PC-9 (cell line): ENCODE results near the gene CKAP2. TPM values are rescaled to one million over a fixed set of nuclear protein-coding genes. Genes with fewer than 3 reads are reported as not detected.
A peak's percentile ranks its signal among the peaks of the same experiment; 100 is the strongest.

Experiments used
- BruUV-seq: library from RNA; stranded (reverse); fragments of 400-500 nt; replicated peaks from 2 replicates; lab custom pipeline; 2021; lab: Mats Ljungman, UMichigan
- CTCF ChIA-PET: fragments of 300-600 bp; sonication (Branson Sonifier 250); formaldehyde crosslinking; loops from one replicate; lab custom pipeline; 2022; ENCODE audit warnings: antibody characterized with exemption; lab: Charles Lee
- POLR2A ChIA-PET: fragments of 300-600 bp; sonication (Branson Sonifier 250); formaldehyde crosslinking; loops from one replicate; lab custom pipeline; 2022; ENCODE audit warnings: antibody characterized with exemption; ENCODE audit not compliant: unreplicated experiment; lab: Charles Lee
- DNase-seq, 2 experiments: peaks; one replicate each; pipeline versions ENCODE4 v3.0.0 to v3.0.0-alpha.2; 2015 to 2022; ENCODE audit warnings: mixed read lengths in 1 of 2
- H2AFZ ChIP-seq: fragments of 200-600 bp; sonication (generic); 2 replicates; pipeline ENCODE4 v1.8.1; 2017; ENCODE audit warnings: antibody characterized with exemption
- H3F3A ChIP-seq: fragments of 200-600 bp; sonication (generic); 2 replicates; pipeline ENCODE4 v1.8.1; 2017; ENCODE audit warnings: antibody characterized with exemption, mild to moderate bottlenecking, low read depth; ENCODE audit not compliant: insufficient read depth
- H3K27ac ChIP-seq: fragments of 200-600 bp; sonication (generic); 2 replicates; pipeline ENCODE4 v1.6.1; 2016; ENCODE audit warnings: mixed run types
- H3K27me3 ChIP-seq: fragments of 200-600 bp; sonication (generic); 2 replicates; pipeline ENCODE4 v1.6.1; 2016; ENCODE audit warnings: low read depth, mixed run types; ENCODE audit not compliant: insufficient read depth
- H3K36me3 ChIP-seq: fragments of 200-600 bp; sonication (generic); 2 replicates; pipeline ENCODE4 v1.6.1; 2016; ENCODE audit warnings: low read depth, mixed run types
- H3K4me1 ChIP-seq: fragments of 200-600 bp; sonication (generic); replicated peaks from 2 replicates; pipeline ENCODE4 v1.6.1; 2016; ENCODE audit warnings: mixed run types; ENCODE audit not compliant: insufficient read depth
- H3K4me2 ChIP-seq: fragments of 200-600 bp; sonication (generic); 2 replicates; pipeline ENCODE4 v1.6.1; 2017; ENCODE audit warnings: mixed run types
- H3K4me3 ChIP-seq: fragments of 200-600 bp; sonication (generic); 2 replicates; pipeline ENCODE4 v1.6.1; 2016; ENCODE audit warnings: mixed run types
- H3K79me2 ChIP-seq: fragments of 200-600 bp; sonication (generic); 2 replicates; pipeline ENCODE4 v1.6.1; 2017; ENCODE audit warnings: low read depth, mixed run types
- H3K9me2 ChIP-seq: fragments of 200-600 bp; sonication (generic); 2 replicates; pipeline ENCODE4 v1.8.1; 2017; ENCODE audit warnings: mild to moderate bottlenecking; ENCODE audit not compliant: insufficient read depth
- H3K9me3 ChIP-seq: fragments of 200-600 bp; sonication (generic); 2 replicates; pipeline ENCODE4 v1.8.1; 2016; ENCODE audit warnings: low read depth; ENCODE audit not compliant: insufficient read depth
- H4K20me1 ChIP-seq: fragments of 200-600 bp; sonication (generic); 2 replicates; pipeline ENCODE4 v1.8.1; 2017; ENCODE audit not compliant: insufficient read depth
- CTCF ChIP-seq: fragments of 200-600 bp; sonication (generic); conservative IDR thresholded peaks from 2 replicates; pipeline ENCODE4 v1.6.1; 2017; ENCODE audit warnings: mixed run types, antibody characterized with exemption, mild to moderate bottlenecking, moderate library complexity
- EZH2 ChIP-seq: fragments of 200-600 bp; sonication (generic); IDR thresholded peaks from 2 replicates; pipeline ENCODE4 v1.8.0; 2017; ENCODE audit warnings: antibody characterized with exemption, low read depth
- intact Hi-C: fragments of 100-400 bp; cut with micrococcal nuclease; formaldehyde crosslinking; loops from one replicate; pipeline ENCODE4 v1.10.0; 2022; ENCODE audit not compliant: unreplicated experiment
- total RNA-seq: library from RNA; stranded (reverse); gene quantifications from 2 replicates; pipeline ENCODE4 v1.2.3, GENCODE V29; 2021

Gene CKAP2
- total RNA-seq, 1 experiment from 2014 or later: 91.3 TPM

GRCh38 chr13:52451135-52451804 is 4.0 kb upstream of the CKAP2 start:
- no peaks in the 10 kb centered on the region for H3K9me2 ChIP-seq
- 0 out of 2 replicates have a peak overlapping the region, but pooled peaks have one; percentile 63 for H2AFZ ChIP-seq
- no peak overlapping the region for H3K27ac ChIP-seq
- H3F3A ChIP-seq: no peaks in the 10 kb centered on the region; the same call in 1 of the 2 replicates
- peak overlapping the region; percentile 84 for H3K4me2 ChIP-seq
- H3K79me2 ChIP-seq: peaks cover 43% of the 10 kb centered on the region
- TSS peak; percentile 2 for BruUV-seq
- no peaks in the 10 kb centered on the region for H3K9me3 ChIP-seq
- DNase-seq: no peak
- H3K27me3 ChIP-seq: no peaks in the 10 kb centered on the region
- ChIA-PET POLR2A (no interaction called here), CTCF (interaction anchor here (0.6 to 1.8 kb wide), 6 partner anchors 19 to 598 kb away, joined by 3 to 13 read pairs (median 4); no protein-coding TSS in a partner anchor)
- 0 out of 2 replicates have a peak, but pooled peaks cover 3% of the 10 kb centered on the region for H4K20me1 ChIP-seq
- H3K4me3 ChIP-seq: no peak overlapping the region
- TF ChIP-seq CTCF: no peak
- no peak for TF ChIP-seq EZH2
- peaks cover 49% of the 10 kb centered on the region for H3K4me1 ChIP-seq
- H3K36me3 ChIP-seq: no peaks in the 10 kb centered on the region; the same call in 1 of the 2 replicates
- intact Hi-C loops: loop anchor here (2.0 to 10.0 kb wide), 7 partner anchors 204 to 649 kb away; partner anchors contain the start of genes ALG11, ATP7B, DHRS12 and NEK5

GRCh38 chr13:52452470-52452869 is 2.8 kb upstream of the CKAP2 start:
- ChIA-PET POLR2A (no interaction called here), CTCF (no interaction called here)
- no TSS peak for BruUV-seq

GRCh38 chr13:52454459-52454819 is 839 bp upstream of the CKAP2 start:
- ChIA-PET CTCF (no interaction called here), POLR2A (no interaction called here)
- Histone ChIP-seq H3K79me2 (peaks cover 44% of the 10 kb centered on the region), H3K27me3 (no peaks in the 10 kb centered on the region), H3K4me3 (peak overlapping the region; percentile 85), H3K27ac (peak overlapping the region; percentile 25), H2AFZ (peak overlapping the region; percentile 90), H4K20me1 (no peaks in the 10 kb centered on the region), H3K4me2 (peak overlapping the region; percentile 78), H3K9me3 (no peaks in the 10 kb centered on the region), H3K4me1 (peaks cover 35% of the 10 kb centered on the region), H3K9me2 (no peaks in the 10 kb centered on the region), H3F3A (no peaks in the 10 kb centered on the region; the same call in none of the 2 replicates), H3K36me3 (peaks cover 6% of the 10 kb centered on the region; the same call in 1 of the 2 replicates)
- TF ChIP-seq EZH2 (no peak), CTCF (no peak)
- intact Hi-C loops: loop anchor here (2.0 to 10.0 kb wide), 7 partner anchors 200 to 652 kb away; partner anchors contain the start of genes ALG11, ATP7B, DHRS12 and NEK5
- no peak for DNase-seq
- BruUV-seq: no TSS peak

More at GRCh38 chr13:52452470-52452869, 2.8 kb upstream of the CKAP2 start:
- intact Hi-C loops: loop anchor here (5.0 to 10.0 kb wide), 6 partner anchors 202 to 650 kb away; partner anchors contain the start of genes ALG11, ATP7B, DHRS12 and NEK5
- Histone ChIP-seq H3K4me2 (no peak overlapping the region), H4K20me1 (no peaks in the 10 kb centered on the region), H3K9me3 (no peaks in the 10 kb centered on the region), H3K9me2 (no peaks in the 10 kb centered on the region), H3K79me2 (peaks cover 47% of the 10 kb centered on the region), H3K27ac (no peak overlapping the region), H2AFZ (no peak overlapping the region), H3F3A (no peaks in the 10 kb centered on the region; the same call in none of the 2 replicates), H3K4me1 (peaks cover 49% of the 10 kb centered on the region), H3K4me3 (no peak overlapping the region), H3K27me3 (no peaks in the 10 kb centered on the region), H3K36me3 (no peaks in the 10 kb centered on the region; the same call in 1 of the 2 replicates)
- no peak for DNase-seq
- TF ChIP-seq EZH2: no peak
- no peak for TF ChIP-seq CTCF
